ENCODE results near the gene RASGRF2. TPM values are rescaled to one million over a fixed set of nuclear protein-coding genes. Genes with fewer than 3 reads are reported as not detected.
A peak's percentile ranks its signal among the peaks of the same experiment; 100 is the strongest.

Gene RASGRF2
- total and polyA plus RNA-seq, 10 donors: 0.74 to 13.9 (median 8.8) TPM

GRCh38 chr5:81163651-81164050, 203.5 kb downstream of the RASGRF2 start:
- intact Hi-C loops (cut with DNase I; ENCODE audit: low total_unique reads): no loop called here
- TF ChIP-seq CTCF (IDR thresholded peaks at IDR 0.05 in 8 of 11, conservative IDR thresholded peaks at IDR 0.05 in 3 of 11) (no peak), POLR2A (IDR thresholded peaks at IDR 0.05) (no peak), POLR2AphosphoS5 (IDR thresholded peaks at IDR 0.05) (no peak)
- DNase-seq: no peak

GRCh38 chr5:81164476-81164875, 204.3 kb downstream of the RASGRF2 start:
- no peak for DNase-seq
- Histone ChIP-seq H3K27ac (no peak overlapping the region), H3K4me3 (no peak overlapping the region), H3K36me3 (no peaks in the 10 kb centered on the region), H3K4me1 (no peaks in the 10 kb centered on the region), H3K27me3 (replicated peaks in 1 of 7) (no peaks in the 10 kb centered on the region), H3K9me3 (no peaks in the 10 kb centered on the region)
- TF ChIP-seq POLR2A (IDR thresholded peaks at IDR 0.05) (no peak), POLR2AphosphoS5 (IDR thresholded peaks at IDR 0.05) (no peak), CTCF (IDR thresholded peaks at IDR 0.05 in 8 of 11, conservative IDR thresholded peaks at IDR 0.05 in 3 of 11) (no peak)
- intact Hi-C loops (cut with DNase I; ENCODE audit: low total_unique reads): no loop called here
- WGBS, 5 donors: 66 to 86% (median 78%) methylated on average over 2 of the region's 2 CpGs

More at GRCh38 chr5:81163651-81164050, 203.5 kb downstream of the RASGRF2 start:
- no peaks in the 10 kb centered on the region for H3K36me3 ChIP-seq
- H3K4me1 ChIP-seq: no peaks in the 10 kb centered on the region
- WGBS, 5 donors: 63 to 84% (median 73%) methylated on average over 3 of the region's 3 CpGs
- no peaks in the 10 kb centered on the region for H3K9me3 ChIP-seq
- no peaks in the 10 kb centered on the region for H3K27me3 ChIP-seq (replicated peaks in 1 of 7)
- no peak overlapping the region for H3K4me3 ChIP-seq
- no peak overlapping the region for H3K27ac ChIP-seq

DNA sequence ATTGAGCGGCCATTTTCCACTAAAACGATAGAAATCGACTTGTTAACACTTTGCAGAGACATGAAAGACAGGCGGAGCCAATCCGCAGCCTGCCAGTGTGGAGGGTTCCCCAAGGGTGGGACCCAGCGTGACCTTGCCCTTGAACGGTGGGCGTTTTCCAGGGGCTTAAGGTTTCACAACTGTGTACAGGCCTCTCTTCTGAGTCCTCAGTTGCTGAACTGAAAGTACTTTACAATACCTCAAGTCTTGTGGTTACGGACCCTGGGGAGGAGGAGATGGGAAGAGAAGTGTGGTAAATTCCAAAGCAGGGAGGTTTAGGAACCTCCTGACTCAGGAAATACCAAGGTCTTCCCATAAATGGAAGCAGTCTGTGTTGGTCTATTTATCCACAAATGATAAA, 204.8 kb downstream of the RASGRF2 start:
- intact Hi-C loops (cut with DNase I; ENCODE audit: low total_unique reads): no loop called here
- no peaks in the 10 kb centered on the region for H3K4me1 ChIP-seq
- H3K27ac ChIP-seq: no peak overlapping the region
- no peaks in the 10 kb centered on the region for H3K9me3 ChIP-seq
- H3K27me3 ChIP-seq (replicated peaks in 1 of 7): no peaks in the 10 kb centered on the region
- no peaks in the 10 kb centered on the region for H3K36me3 ChIP-seq
- TF ChIP-seq POLR2A (IDR thresholded peaks at IDR 0.05): no peak
- TF ChIP-seq CTCF (IDR thresholded peaks at IDR 0.05 in 8 of 11, conservative IDR thresholded peaks at IDR 0.05 in 3 of 11): no peak
- TF ChIP-seq POLR2AphosphoS5 (IDR thresholded peaks at IDR 0.05): no peak
- no peak overlapping the region for H3K4me3 ChIP-seq
- no peak for DNase-seq
- 80 to 86% (median 84%) methylated on average over 9 of the region's 9 CpGs for WGBS, 5 donors

DNA sequence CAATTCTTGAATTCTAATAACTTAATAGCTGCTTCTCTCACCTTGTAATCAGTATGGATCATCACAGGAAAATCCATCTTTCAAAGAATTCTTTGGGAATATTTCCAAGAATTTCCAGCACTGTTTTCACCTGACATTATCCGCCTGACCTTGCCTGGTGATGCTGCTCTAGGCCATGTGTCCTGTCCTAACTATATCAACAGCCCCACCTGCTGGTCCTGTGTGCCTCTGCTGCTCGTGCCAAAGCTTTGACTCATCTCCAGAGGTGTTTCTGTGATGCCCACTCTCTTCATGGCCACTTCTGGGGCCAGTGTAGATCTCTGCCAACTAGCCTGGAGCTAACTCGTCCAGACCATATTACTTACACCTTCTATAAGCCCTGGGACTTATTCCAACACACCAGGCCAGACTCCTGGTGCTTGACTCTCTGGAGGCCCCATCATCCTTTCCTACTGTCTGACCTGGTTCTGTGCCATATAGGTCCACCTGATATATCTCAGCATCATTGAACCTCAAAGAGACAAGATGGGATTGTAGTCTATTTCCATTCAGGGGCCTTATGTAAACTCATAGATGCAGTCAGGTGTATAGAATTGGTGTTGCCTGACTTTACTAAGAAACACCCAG, 205.4 kb downstream of the RASGRF2 start:
- WGBS, 5 donors: 34 to 47% (median 42%) methylated on average over 3 of the region's 3 CpGs
- DNase-seq: no peak
- Histone ChIP-seq H3K4me1 (no peaks in the 10 kb centered on the region), H3K9me3 (no peaks in the 10 kb centered on the region), H3K27me3 (replicated peaks in 1 of 7) (no peaks in the 10 kb centered on the region), H3K27ac (no peak overlapping the region), H3K36me3 (no peaks in the 10 kb centered on the region), H3K4me3 (no peak overlapping the region)
- intact Hi-C loops (cut with DNase I; ENCODE audit: low total_unique reads): no loop called here
- TF ChIP-seq POLR2AphosphoS5 (IDR thresholded peaks at IDR 0.05) (no peak), CTCF (IDR thresholded peaks at IDR 0.05 in 8 of 11, conservative IDR thresholded peaks at IDR 0.05 in 3 of 11) (peak in 9 of 11 experiments; percentile 31 to 72 (median 55))

Measured in spleen (tissue), 11 donors.